Hepatocyte (in vitro differentiated cells): ENCODE measurements around the gene SNCA. TPM values are rescaled to one million over a fixed set of nuclear protein-coding genes. Genes with fewer than 3 reads are reported as not detected.

ENCODE experiments used
- DNase-seq: peaks from one replicate; pipeline ENCODE4 v3.0.0-alpha.2; 2016; ENCODE audit warnings: low spot score
- H2AFZ ChIP-seq: fragments of 200-600 bp; sonication (generic); 2 replicates; pipeline ENCODE4 v1.6.0; 2016; ENCODE audit warnings: antibody characterized with exemption, mild to moderate bottlenecking
- H3K27ac ChIP-seq: fragments of 200-600 bp; sonication (generic); 2 replicates; pipeline ENCODE4 v1.5.1; 2016; ENCODE audit warnings: mild to moderate bottlenecking
- H3K27me3 ChIP-seq: fragments of 200-600 bp; sonication (generic); 2 replicates; pipeline ENCODE4 v1.6.1; 2016
- H3K36me3 ChIP-seq: fragments of 200-600 bp; sonication (generic); replicated peaks from 2 replicates; pipeline ENCODE4 v1.5.1; 2016; ENCODE audit warnings: low read depth; ENCODE audit not compliant: insufficient read depth
- H3K4me1 ChIP-seq: fragments of 200-600 bp; sonication (generic); 2 replicates; pipeline ENCODE4 v1.5.1; 2016; ENCODE audit warnings: mild to moderate bottlenecking, moderate library complexity; ENCODE audit not compliant: insufficient read depth
- H3K4me2 ChIP-seq: fragments of 200-600 bp; sonication (generic); 2 replicates; pipeline ENCODE4 v1.6.0; 2016
- H3K4me3 ChIP-seq: fragments of 200-600 bp; sonication (generic); 2 replicates; pipeline ENCODE4 v1.5.1; 2016; ENCODE audit warnings: mild to moderate bottlenecking
- H3K79me2 ChIP-seq: fragments of 200-600 bp; sonication (generic); 2 replicates; pipeline ENCODE4 v1.6.0; 2017; ENCODE audit warnings: mild to moderate bottlenecking
- H3K9me2 ChIP-seq: fragments of 200-600 bp; sonication (generic); replicated peaks from 2 replicates; pipeline ENCODE4 v1.6.0; 2017; ENCODE audit warnings: mild to moderate bottlenecking; ENCODE audit not compliant: insufficient read depth
- H3K9me3 ChIP-seq: fragments of 200-600 bp; sonication (generic); 2 replicates; pipeline ENCODE4 v1.5.1; 2016; ENCODE audit warnings: low read depth, mild to moderate bottlenecking
- H4K20me1 ChIP-seq: fragments of 200-600 bp; sonication (generic); 2 replicates; pipeline ENCODE4 v1.6.0; 2016; ENCODE audit warnings: mild to moderate bottlenecking; ENCODE audit not compliant: insufficient read depth, poor library complexity, severe bottlenecking
- CTCF ChIP-seq: fragments of 200-600 bp; sonication (generic); IDR thresholded peaks from 2 replicates; pipeline ENCODE4 v1.5.1; 2016; ENCODE audit warnings: antibody characterized with exemption, mild to moderate bottlenecking; ENCODE audit not compliant: poor library complexity
- EZH2 ChIP-seq: fragments of 200-600 bp; sonication (generic); IDR thresholded peaks from 2 replicates; pipeline ENCODE4 v1.6.1; 2016; ENCODE audit warnings: antibody characterized with exemption, mild to moderate bottlenecking, borderline replicate concordance
- EZH2phosphoT487 ChIP-seq: fragments of 200-600 bp; sonication (generic); IDR thresholded peaks from one replicate; pipeline ENCODE4 v1.6.1; 2018; ENCODE audit warnings: antibody characterized with exemption, mild to moderate bottlenecking, low read depth, moderate library complexity; ENCODE audit not compliant: unreplicated experiment, severe bottlenecking
- WGBS: methylation state at CpG from one replicate; pipeline ENCODE4 v1.1.6; 2016; ENCODE audit warnings: low lambda C conversion rate; ENCODE audit errors: missing lambda C conversion rate; 5-methylcytosine and 5-hydroxymethylcytosine counted together
- polyA plus RNA-seq: library from polyadenylated mRNA; unstranded; fragments of >200 nt; fragmentation: Nextera tagmentation; extraction: Ambion mirVana; gene quantifications from 2 replicates; pipeline ENCODE4 v1.2.1, GENCODE V29; 2016
- total RNA-seq: library from RNA; depleted of rRNA; stranded (reverse); fragments of >200 nt; gene quantifications from 2 replicates; pipeline ENCODE4 v1.2.3, GENCODE V29; 2014

Gene SNCA
- total and polyA plus RNA-seq, 2 experiments from 2014 or later = 8.9 to 14.0 TPM

- Histone ChIP-seq H3K4me2 (no peak overlapping the region), H3K4me3 (no peak overlapping the region), H2AFZ (no peak overlapping the region), H3K27ac (no peak overlapping the region), H3K9me2 (no peaks in the 10 kb centered on the region), H3K36me3 (no peaks in the 10 kb centered on the region), H3K9me3 (no peaks in the 10 kb centered on the region), H3K27me3 (no peaks in the 10 kb centered on the region), H4K20me1 (no peaks in the 10 kb centered on the region), H3K4me1 (peaks cover 7% of the 10 kb centered on the region), H3K79me2 (no peaks in the 10 kb centered on the region)
- 80% methylated on average over 6 of the region's 6 CpGs for WGBS
- no peak for DNase-seq
- TF ChIP-seq EZH2phosphoT487 (no peak), EZH2 (no peak), CTCF (no peak)
Measured at GRCh38 chr4:89703829-89704590, 133.0 kb downstream of the SNCA start.

GRCh38 chr4:89700766-89701423 lies 136.1 kb downstream of the SNCA start:
- Histone ChIP-seq H4K20me1 (no peaks in the 10 kb centered on the region), H3K9me3 (no peaks in the 10 kb centered on the region), H3K4me2 (no peak overlapping the region), H3K79me2 (no peaks in the 10 kb centered on the region), H3K4me3 (no peak overlapping the region), H3K4me1 (no peaks in the 10 kb centered on the region), H2AFZ (no peak overlapping the region), H3K9me2 (no peaks in the 10 kb centered on the region), H3K36me3 (no peaks in the 10 kb centered on the region), H3K27me3 (no peaks in the 10 kb centered on the region), H3K27ac (no peak overlapping the region)
- WGBS = 66% methylated on average over 1 of the region's 1 CpG
- no peak for DNase-seq
- TF ChIP-seq CTCF (no peak), EZH2 (no peak), EZH2phosphoT487 (no peak)

DNA sequence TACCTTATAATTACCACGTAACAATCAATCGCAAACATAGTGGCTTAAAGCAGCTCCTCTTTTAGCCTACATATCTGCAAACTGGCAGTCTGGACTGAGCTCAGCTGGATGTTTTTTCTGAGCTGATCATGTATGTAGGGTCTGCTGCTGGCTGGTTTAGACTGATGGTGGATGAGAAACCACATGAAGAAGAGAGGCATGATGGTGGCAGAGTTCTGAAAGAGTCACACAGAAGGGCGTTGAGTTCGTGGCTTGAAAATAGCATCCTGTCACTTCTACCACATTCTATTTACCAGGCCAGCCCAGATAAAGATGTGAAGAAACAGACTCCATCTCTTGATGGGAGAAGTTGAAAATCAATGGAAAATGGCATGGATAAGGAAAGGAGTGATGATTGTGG lies 151.3 kb downstream of the SNCA start:
- 97% methylated on average over 4 of the region's 4 CpGs for WGBS
- no peak for TF ChIP-seq CTCF
- no peak for TF ChIP-seq EZH2
- no peak for TF ChIP-seq EZH2phosphoT487
- DNase-seq = no peak
- Histone ChIP-seq H3K4me1 (no peaks in the 10 kb centered on the region), H3K4me2 (no peak overlapping the region), H3K27me3 (no peaks in the 10 kb centered on the region), H3K79me2 (peaks cover 9% of the 10 kb centered on the region), H3K9me3 (no peaks in the 10 kb centered on the region), H3K36me3 (no peaks in the 10 kb centered on the region), H3K4me3 (no peak overlapping the region), H3K9me2 (no peaks in the 10 kb centered on the region), H3K27ac (no peak overlapping the region), H4K20me1 (no peaks in the 10 kb centered on the region), H2AFZ (no peak overlapping the region)
